BLaER1 treated with 17β-estradiol and CSF1 and Interleukin-3, amounts not matched to agents 10 nM and 100 nM (cell line): ENCODE results near the gene TBL1X.

Source experiments
- H3K27ac ChIP-seq, 11 experiments: shearing (Covaris generic); formaldehyde crosslinking; 2 replicates each; pipeline ENCODE4 v1.8.1; 2022
- H3K27me3 ChIP-seq, 11 experiments: shearing (Covaris generic); formaldehyde crosslinking; 2 replicates each; pipeline ENCODE4 v1.8.1; 2022
- H3K36me3 ChIP-seq, 11 experiments: shearing (Covaris generic); formaldehyde crosslinking; 2 replicates each; pipeline ENCODE4 v1.8.1; 2022
- H3K4me1 ChIP-seq, 10 experiments: shearing (Covaris generic); formaldehyde crosslinking; 2 replicates each; pipeline ENCODE4 v1.8.1; 2022
- H3K4me2 ChIP-seq, 11 experiments: shearing (Covaris generic); formaldehyde crosslinking; 2 replicates each; pipeline ENCODE4 v1.8.1; 2022
- H3K4me3 ChIP-seq, 10 experiments: shearing (Covaris generic); formaldehyde crosslinking; 2 replicates each; pipeline ENCODE4 v1.8.1; 2022
- H3K9ac ChIP-seq, 11 experiments: shearing (Covaris generic); formaldehyde crosslinking; 2 replicates each; pipeline ENCODE4 v1.8.1; 2022
- H3K9me3 ChIP-seq, 11 experiments: shearing (Covaris generic); formaldehyde crosslinking; replicated peaks in 1 of 11; 2 replicates each; pipeline ENCODE4 v1.8.1; 2022
- H4K20me1 ChIP-seq, 11 experiments: shearing (Covaris generic); formaldehyde crosslinking; 2 replicates each; pipeline ENCODE4 v1.8.1; 2022
- Cebpa-rat ChIP-seq, 11 experiments: shearing (Covaris generic); IDR thresholded peaks; 2 replicates each; pipeline ENCODE4 v1.8.1; 2022

Gene TBL1X

DNA sequence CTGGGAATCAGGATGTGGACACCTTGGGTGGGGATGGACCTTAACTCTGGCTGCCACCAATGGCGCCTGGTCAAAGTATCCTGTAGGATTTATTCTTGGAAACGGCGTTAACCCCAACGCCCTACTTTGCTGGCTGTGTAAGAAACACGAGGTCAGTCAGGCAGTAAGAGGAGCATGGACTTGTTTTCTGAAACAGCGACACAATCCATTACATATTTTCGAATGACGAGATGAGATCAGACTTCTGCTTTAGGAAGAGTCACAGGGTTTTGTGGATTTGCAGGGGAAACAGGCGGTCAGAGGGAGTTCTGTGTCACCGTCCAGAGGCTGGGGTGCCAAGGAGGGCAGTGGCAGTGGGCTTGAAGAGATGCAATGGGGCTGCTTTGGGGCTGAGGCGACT, 92.2 kb downstream of the TBL1X start:
- peaks cover 0 to 16% (median 4%) of the 10 kb centered on the region in 11 experiments; a peak in 9 of 22 replicates for H3K36me3 ChIP-seq
- H3K27me3 ChIP-seq, result no peaks in the 10 kb centered on the region
- TF ChIP-seq Cebpa-rat (IDR thresholded peaks at IDR 0.05), result no peak
- H3K4me1 ChIP-seq, result peaks cover 26 to 54% (median 42%) of the 10 kb centered on the region in 10 experiments
- no peak overlapping the region for H3K4me3 ChIP-seq
- no peak overlapping the region for H3K27ac ChIP-seq
- peak overlapping the region in 7 of 11 experiments; percentile 3 to 63 (median 43); a peak in 10 of 22 replicates for H3K4me2 ChIP-seq
- peaks cover 0 to 12% (median 4%) of the 10 kb centered on the region in 11 experiments; a peak in 7 of 22 replicates for H3K9me3 ChIP-seq
- no peak overlapping the region for H3K9ac ChIP-seq
- peaks cover 77 to 99% (median 94%) of the 10 kb centered on the region in 11 experiments for H4K20me1 ChIP-seq

- H3K4me1 ChIP-seq, result peaks cover 26 to 52% (median 42%) of the 10 kb centered on the region in 10 experiments
- no peak overlapping the region for H3K27ac ChIP-seq
- H3K27me3 ChIP-seq, result no peaks in the 10 kb centered on the region
- TF ChIP-seq Cebpa-rat (IDR thresholded peaks at IDR 0.05), result no peak
- H3K4me3 ChIP-seq, result no peak overlapping the region
- peaks cover 0 to 16% (median 4%) of the 10 kb centered on the region in 11 experiments; a peak in 9 of 22 replicates for H3K36me3 ChIP-seq
- peak overlapping the region in 7 of 11 experiments; percentile 3 to 63 (median 43); a peak in 10 of 22 replicates for H3K4me2 ChIP-seq
- H4K20me1 ChIP-seq, result peaks cover 73 to 99% (median 90%) of the 10 kb centered on the region in 11 experiments
- H3K9me3 ChIP-seq, result peaks cover 0 to 12% (median 4%) of the 10 kb centered on the region in 11 experiments; a peak in 6 of 22 replicates
- no peak overlapping the region for H3K9ac ChIP-seq
These were observed 92.7 kb downstream of the TBL1X start for GRCh38 chrX:9557521-9557920.

DNA sequence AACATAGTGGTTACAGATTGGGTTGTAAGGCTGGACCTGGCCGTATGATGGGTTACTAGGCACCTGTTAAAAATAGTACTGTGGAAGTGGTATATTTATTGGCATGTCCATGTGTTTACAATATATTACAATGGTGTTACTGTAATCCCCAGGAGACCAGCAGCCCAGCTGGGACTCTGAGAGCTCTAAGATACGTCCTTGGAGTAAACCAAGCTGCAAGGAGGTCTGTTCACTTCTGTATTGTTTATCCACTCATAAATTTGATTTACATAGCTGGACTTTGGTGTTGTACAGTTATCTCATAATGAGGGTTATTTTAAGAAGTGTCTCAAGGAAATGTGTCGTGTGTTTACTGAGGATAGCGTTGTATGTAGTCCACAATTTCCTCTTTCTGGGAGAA, 93.8 kb downstream of the TBL1X start:
- Histone ChIP-seq H3K4me1 (peaks cover 24 to 51% (median 39%) of the 10 kb centered on the region in 10 experiments), H3K27ac (no peak overlapping the region), H3K4me3 (no peak overlapping the region), H3K36me3 (peaks cover 0 to 22% (median 4%) of the 10 kb centered on the region in 11 experiments; a peak in 8 of 22 replicates), H3K4me2 (peak overlapping the region; percentile 44 to 77 (median 59)), H4K20me1 (peaks cover 63 to 98% (median 80%) of the 10 kb centered on the region in 11 experiments; a peak in 21 of 22 replicates), H3K9ac (no peak overlapping the region), H3K9me3 (peaks cover 0 to 12% (median 0%) of the 10 kb centered on the region in 11 experiments; a peak in 5 of 22 replicates), H3K27me3 (no peaks in the 10 kb centered on the region)
- no peak for TF ChIP-seq Cebpa-rat (IDR thresholded peaks at IDR 0.05)

DNA sequence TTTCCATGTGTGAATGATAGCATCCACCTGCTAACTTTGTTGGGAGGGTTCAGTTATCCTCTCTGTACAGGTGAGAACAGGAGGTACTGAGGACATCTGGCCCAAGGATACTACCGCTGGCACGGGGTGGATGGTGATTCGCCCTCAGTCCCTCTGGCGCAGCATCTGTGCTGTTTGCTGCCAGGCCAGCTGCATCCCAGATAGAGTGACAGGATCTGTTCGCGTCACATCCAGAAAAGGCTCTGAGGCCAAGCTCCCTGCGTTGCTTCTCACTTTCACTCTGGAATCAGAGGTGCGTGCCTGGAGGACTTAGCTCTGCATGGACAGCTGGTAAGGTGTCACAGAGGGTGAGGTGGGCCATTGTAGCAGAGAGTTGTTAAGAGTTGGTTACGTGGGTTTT, 95.4 kb downstream of the TBL1X start:
- no peak overlapping the region for H3K27ac ChIP-seq
- peaks cover 25 to 46% (median 35%) of the 10 kb centered on the region in 10 experiments for H3K4me1 ChIP-seq
- no peak overlapping the region for H3K4me2 ChIP-seq
- H4K20me1 ChIP-seq, result peaks cover 57 to 91% (median 71%) of the 10 kb centered on the region in 11 experiments; a peak in 21 of 22 replicates
- H3K36me3 ChIP-seq, result peaks cover 0 to 22% (median 4%) of the 10 kb centered on the region in 11 experiments; a peak in 8 of 22 replicates
- no peak overlapping the region for H3K9ac ChIP-seq
- H3K27me3 ChIP-seq, result no peaks in the 10 kb centered on the region
- TF ChIP-seq Cebpa-rat (IDR thresholded peaks at IDR 0.05), result no peak
- no peak overlapping the region for H3K4me3 ChIP-seq
- H3K9me3 ChIP-seq, result peaks cover 0 to 12% (median 0%) of the 10 kb centered on the region in 11 experiments; a peak in 5 of 22 replicates

DNA sequence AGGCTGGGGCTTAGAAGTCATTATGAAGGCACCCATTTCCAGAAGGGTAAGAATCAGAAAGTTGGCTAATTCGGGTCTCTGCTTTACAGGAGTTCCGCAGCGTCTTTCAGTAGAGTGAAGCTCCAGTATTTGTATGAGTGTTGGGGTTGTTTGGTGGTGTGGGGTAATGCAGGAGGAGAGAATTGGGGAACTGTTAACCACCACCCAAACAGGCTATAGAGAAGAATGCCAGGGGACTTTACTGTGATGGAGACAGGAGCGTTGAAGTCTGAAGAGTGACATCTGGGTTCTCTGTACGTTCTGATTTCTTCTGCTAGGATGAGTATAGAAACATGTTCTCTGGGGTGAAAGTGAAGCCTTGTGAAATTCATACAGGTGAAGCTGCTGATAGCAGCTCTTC, 96.3 kb downstream of the TBL1X start:
- H4K20me1 ChIP-seq, result peaks cover 59 to 91% (median 71%) of the 10 kb centered on the region in 11 experiments; a peak in 21 of 22 replicates
- no peak overlapping the region for H3K4me3 ChIP-seq
- peaks cover 0 to 6% (median 0%) of the 10 kb centered on the region in 11 experiments; a peak in 5 of 22 replicates for H3K9me3 ChIP-seq
- no peak overlapping the region for H3K4me2 ChIP-seq
- no peak overlapping the region for H3K27ac ChIP-seq
- TF ChIP-seq Cebpa-rat (IDR thresholded peaks at IDR 0.05), result no peak
- no peaks in the 10 kb centered on the region for H3K27me3 ChIP-seq
- H3K36me3 ChIP-seq, result peaks cover 0 to 22% (median 4%) of the 10 kb centered on the region in 11 experiments; a peak in 8 of 22 replicates
- no peak overlapping the region for H3K9ac ChIP-seq
- H3K4me1 ChIP-seq, result peaks cover 32 to 46% (median 38%) of the 10 kb centered on the region in 10 experiments

- H3K4me2 ChIP-seq, result no peak overlapping the region
- no peak overlapping the region for H3K4me3 ChIP-seq
- H3K27me3 ChIP-seq, result no peaks in the 10 kb centered on the region
- H3K9ac ChIP-seq, result no peak overlapping the region
- H4K20me1 ChIP-seq, result peaks cover 61 to 91% (median 71%) of the 10 kb centered on the region in 11 experiments
- H3K27ac ChIP-seq, result no peak overlapping the region
- no peak for TF ChIP-seq Cebpa-rat (IDR thresholded peaks at IDR 0.05)
- H3K4me1 ChIP-seq, result peaks cover 40 to 46% (median 43%) of the 10 kb centered on the region in 10 experiments
- peaks cover 0 to 22% (median 4%) of the 10 kb centered on the region in 11 experiments; a peak in 8 of 22 replicates for H3K36me3 ChIP-seq
- H3K9me3 ChIP-seq, result no peaks in the 10 kb centered on the region
These were observed 98.0 kb downstream of the TBL1X start for GRCh38 chrX:9562851-9563250.

DNA sequence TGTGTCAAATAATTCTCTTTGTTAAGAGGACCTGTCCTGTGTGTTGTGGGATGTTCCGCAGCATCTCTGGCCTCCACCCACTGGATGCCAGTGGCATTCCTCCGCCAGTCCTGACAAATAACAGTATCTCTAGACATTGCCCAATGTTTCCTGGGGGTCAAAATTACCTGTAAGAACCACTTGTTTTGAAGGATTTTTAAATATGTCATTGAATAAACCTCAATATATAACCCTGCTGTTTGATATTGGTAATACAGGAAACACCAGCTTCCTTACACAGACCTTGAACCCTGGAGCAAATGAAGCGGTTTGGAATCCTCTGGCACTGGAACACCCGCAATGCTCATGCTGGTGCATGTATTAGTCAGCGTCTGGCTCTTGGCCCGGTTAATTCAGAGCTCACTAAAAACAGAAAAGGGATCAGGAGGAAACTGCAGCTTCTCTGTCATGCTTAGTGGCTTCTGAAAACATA, 101.3 kb downstream of the TBL1X start:
- H3K27ac ChIP-seq, result peak overlapping the region in 3 of 11 experiments; percentile 0 to 29 (median 2); a peak in 2 of 22 replicates
- peak in 1 of 11 experiments; percentile 20; a peak in 1 of 22 replicates for TF ChIP-seq Cebpa-rat (IDR thresholded peaks at IDR 0.05)
- peaks cover 44 to 61% (median 58%) of the 10 kb centered on the region in 10 experiments for H3K4me1 ChIP-seq
- no peak overlapping the region for H3K4me3 ChIP-seq
- H3K36me3 ChIP-seq, result peaks cover 0 to 15% (median 0%) of the 10 kb centered on the region in 11 experiments; a peak in 4 of 22 replicates
- H4K20me1 ChIP-seq, result peaks cover 43 to 89% (median 66%) of the 10 kb centered on the region in 11 experiments; a peak in 21 of 22 replicates
- 0 out of 22 replicates have a peak overlapping the region, but pooled peaks of 1 of the 11 experiments have one; percentile 15 for H3K9ac ChIP-seq
- peak overlapping the region; percentile 59 to 91 (median 76) for H3K4me2 ChIP-seq
- H3K9me3 ChIP-seq, result no peaks in the 10 kb centered on the region
- H3K27me3 ChIP-seq, result no peaks in the 10 kb centered on the region

DNA sequence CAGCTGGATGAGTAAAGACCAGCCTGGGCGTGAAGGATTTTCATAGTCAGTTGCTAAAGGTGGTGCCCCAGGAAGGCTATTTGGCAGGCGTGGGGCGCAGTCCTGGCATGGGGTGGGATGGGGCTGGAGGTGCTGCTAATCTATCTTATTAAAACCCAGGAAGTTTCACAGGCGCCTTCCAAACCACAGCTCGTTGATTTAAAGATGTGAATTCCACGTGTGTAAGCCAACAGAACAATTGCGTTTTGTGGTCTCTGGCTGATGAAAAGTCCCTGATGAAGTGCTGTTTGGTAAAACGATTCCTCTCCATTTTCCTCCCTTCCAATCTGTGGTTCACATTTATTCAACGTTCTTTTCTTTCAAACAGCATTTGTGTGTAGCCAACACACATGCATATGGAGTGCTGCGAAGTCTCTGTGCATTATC, 105.0 kb downstream of the TBL1X start:
- H3K4me1 ChIP-seq, result peaks cover 48 to 90% (median 88%) of the 10 kb centered on the region in 10 experiments
- H3K4me2 ChIP-seq, result peak overlapping the region in 10 of 11 experiments; percentile 26 to 91 (median 76); a peak in 16 of 22 replicates
- H3K9ac ChIP-seq, result no peak overlapping the region
- no peak overlapping the region for H3K4me3 ChIP-seq
- H4K20me1 ChIP-seq, result peaks cover 58 to 100% (median 93%) of the 10 kb centered on the region in 11 experiments; a peak in 21 of 22 replicates
- peaks cover 0 to 11% (median 3%) of the 10 kb centered on the region in 11 experiments; a peak in 3 of 22 replicates for H3K36me3 ChIP-seq
- no peak for TF ChIP-seq Cebpa-rat (IDR thresholded peaks at IDR 0.05)
- H3K27ac ChIP-seq, result 0 out of 22 replicates have a peak overlapping the region, but pooled peaks of 1 of the 11 experiments have one; percentile 4
- peaks cover 0 to 4% (median 0%) of the 10 kb centered on the region in 11 experiments; a peak in 4 of 22 replicates for H3K9me3 ChIP-seq
- no peaks in the 10 kb centered on the region for H3K27me3 ChIP-seq
